HG02763 (cell line): ENCODE data around the gene CCM2.
A peak's percentile ranks its signal among the peaks of the same experiment; 100 is the strongest.
"Not testable (repeated sequence)": the region's sequence is repeated elsewhere in the genome, so short reads cannot be mapped to it uniquely, and the experiment has no call there.

Source experiments
- ATAC-seq: cut with Tn5 transposase; IDR thresholded peaks from one replicate; pipeline ENCODE4 v1.9.1; 2021; ENCODE audit warnings: mild to moderate bottlenecking, moderate library complexity; ENCODE audit not compliant: unreplicated experiment

The CCM2 gene

GRCh38 chr7:44980393-44981034 is 19.5 kb upstream of the CCM2 start:
- ATAC-seq = peak; percentile 51

DNA sequence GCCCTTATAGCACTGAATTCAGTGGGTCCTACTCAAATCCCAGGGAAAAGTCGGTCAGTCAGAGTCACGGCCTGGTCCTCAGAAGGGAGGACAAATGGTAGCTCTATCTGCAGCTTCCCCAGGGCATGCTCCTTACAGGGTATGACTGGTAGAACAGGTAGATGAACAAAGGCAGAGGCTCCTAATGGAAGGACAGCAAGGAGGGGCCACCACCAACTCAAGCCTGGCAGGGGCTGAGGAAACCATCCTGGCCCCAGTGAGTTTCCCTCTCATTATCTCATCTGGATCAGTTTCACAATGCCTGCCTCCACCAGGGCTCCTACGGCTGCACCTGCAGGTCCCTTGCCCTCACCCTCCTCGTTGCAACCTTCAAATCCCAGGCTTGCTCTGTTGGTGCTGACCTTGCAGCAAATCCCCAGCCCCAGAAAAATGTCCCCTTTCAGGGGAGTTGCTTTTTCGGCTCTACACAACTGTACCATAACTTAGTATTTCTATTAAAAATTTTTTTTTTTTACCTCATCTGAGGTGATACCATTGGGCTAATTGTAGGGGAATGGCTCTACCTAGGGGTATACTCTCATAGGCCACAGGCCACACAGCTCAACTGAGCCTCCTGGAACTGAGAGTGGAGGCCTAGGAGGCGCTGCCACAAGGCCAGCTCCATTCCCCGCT is 18.8 kb upstream of the CCM2 start:
- no peak for ATAC-seq

- no peak for ATAC-seq
These were observed 17.5 kb upstream of the CCM2 start for GRCh38 chr7:44982535-44982923.

DNA sequence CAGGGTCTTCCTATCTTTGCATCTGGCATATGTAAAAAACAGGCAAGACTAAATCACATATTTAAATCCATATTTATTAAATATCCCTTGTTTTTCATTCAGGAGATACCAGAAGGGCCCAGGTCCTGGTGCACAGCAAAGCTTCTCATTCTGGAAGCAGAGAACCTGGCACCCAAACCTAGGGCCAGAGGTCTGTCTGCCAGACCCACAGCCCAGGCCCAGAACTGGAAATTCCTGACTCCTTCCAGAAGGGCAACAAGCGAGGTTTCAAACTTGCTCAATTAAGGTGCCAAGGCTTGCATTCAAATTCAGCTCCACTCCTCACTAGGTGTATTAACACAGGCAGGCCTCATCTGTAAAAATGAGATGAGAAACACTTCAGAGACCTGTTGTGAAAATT is 17.0 kb upstream of the CCM2 start:
- no peak for ATAC-seq

DNA sequence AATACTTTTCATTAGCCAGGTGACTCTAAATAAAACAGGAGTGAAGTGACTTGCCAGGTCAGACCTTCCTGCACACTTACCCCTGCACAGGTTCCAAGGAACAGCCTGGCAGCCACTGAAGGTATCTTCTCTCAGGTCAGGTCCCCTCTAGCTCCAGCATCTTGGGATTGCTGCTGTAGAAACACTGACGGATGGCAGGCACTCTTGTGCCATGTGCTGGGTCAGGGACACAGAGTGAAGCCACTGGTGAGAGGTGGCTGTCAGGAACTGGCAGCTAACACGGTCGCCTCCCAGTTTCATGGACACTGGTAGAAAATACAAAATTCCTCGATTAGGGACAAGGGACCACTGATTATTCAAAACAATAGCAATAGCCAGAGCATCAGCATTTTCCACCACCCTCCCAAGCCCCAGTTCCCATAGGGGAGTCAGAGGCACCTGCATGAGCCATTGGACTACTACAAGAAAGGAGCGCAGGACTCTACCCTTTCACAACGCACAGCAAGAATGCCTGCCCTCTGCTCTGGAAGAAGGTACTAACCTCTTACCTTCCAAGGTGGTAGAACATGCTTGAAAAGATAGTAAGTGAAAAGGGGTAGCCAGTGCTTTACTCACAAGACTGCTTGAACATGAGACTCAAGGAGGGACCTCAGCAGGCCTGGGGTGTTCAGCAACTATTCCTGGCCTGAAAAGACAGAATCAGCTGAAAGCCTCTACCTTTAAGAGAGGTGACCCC is 16.1 kb upstream of the CCM2 start:
- ATAC-seq = no peak

DNA sequence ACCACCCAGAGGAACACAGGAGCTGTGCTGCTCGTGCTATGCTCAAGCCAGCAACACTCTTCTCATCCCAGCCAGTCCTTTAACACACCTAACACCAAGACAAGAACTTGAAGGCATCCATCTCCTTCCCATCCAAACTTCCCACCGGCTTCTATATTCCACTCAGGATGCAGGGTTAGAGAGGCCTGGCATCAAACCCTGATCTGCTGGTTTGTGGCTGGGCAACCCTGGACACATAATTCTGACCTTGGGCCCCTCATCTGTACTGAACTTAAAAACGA is 15.6 kb upstream of the CCM2 start:
- no peak for ATAC-seq

DNA sequence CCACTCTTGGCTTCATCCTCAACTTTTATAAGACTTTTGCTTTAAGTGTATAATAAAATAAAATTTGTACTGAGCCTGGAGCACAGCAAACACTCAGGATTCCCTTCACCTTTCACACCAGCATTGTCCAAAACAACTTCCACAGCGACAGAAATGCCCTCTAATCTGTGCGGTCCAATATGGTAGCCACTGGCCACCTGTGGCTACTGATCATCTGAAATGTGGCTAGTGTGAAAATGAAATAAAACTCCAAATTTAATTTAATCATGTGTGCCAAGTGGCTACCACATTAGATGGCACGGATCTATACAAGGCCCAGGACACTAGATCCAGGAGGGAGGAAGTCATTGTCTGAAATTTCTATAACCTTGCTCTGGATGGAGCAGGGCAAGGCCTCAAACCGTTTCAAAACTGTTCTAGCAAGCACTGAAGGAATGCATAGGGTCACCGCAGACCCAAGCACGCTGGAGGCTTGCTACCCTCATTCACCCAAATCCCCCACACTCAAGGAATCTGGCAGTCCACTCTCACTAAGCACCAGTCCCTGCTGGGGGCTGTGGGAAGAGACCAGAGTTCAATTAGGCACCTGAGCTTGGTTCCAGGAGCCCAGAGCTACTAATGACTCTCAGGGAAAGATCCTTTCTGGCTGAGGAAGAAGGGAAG is 14.8 kb upstream of the CCM2 start:
- no peak for ATAC-seq

- ATAC-seq = no peak
These were observed 14.1 kb upstream of the CCM2 start for GRCh38 chr7:44985900-44986217.

GRCh38 chr7:44986218-44987053 is 13.6 kb upstream of the CCM2 start:
- peak; percentile 95 for ATAC-seq

DNA sequence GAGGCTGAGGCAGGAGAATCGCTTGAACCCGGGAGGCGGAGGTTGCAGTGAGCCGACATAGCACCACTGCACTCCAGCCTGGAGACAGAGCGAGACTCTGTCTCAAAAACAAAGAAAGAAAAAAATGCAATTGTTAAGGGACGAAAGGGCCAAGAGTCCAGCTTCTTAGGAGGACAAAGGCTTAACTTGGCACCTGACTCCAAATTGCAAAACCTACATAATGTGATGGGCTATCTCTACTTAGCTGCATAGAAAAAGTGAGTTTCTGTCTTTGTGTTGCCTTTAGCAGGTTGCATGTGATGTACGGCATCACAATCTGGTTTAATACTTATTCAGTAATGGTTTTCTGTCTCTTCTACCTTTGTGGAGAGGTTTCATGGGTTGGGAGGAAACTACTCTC is 12.5 kb upstream of the CCM2 start:
- ATAC-seq = no peak

- no peak for ATAC-seq
These were observed 12.0 kb upstream of the CCM2 start for GRCh38 chr7:44987996-44988395.

DNA sequence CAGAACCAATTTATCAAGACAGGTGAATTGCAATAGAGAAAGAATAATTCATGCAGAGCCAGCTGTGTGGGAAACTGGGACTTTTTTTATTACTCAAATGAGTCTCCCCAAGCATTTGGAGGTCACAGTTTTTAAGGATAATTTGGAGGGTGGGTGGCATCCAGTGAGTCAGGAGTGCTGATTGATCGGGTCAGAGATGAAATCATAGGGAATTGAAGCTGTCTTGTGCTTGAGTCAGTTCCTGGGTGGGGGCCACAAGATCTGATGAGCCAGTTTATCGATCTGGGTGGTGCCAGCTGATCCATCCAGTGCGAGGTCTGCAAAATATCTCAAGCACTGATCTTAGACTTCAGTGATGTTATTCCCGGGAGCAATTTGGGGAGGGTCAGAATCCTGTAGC is 11.3 kb upstream of the CCM2 start:
- no peak for ATAC-seq

GRCh38 chr7:44989132-44989531 is 10.9 kb upstream of the CCM2 start:
- no peak for ATAC-seq

GRCh38 chr7:44990109-44991023 is 9.6 kb upstream of the CCM2 start:
- ATAC-seq = no peak

DNA sequence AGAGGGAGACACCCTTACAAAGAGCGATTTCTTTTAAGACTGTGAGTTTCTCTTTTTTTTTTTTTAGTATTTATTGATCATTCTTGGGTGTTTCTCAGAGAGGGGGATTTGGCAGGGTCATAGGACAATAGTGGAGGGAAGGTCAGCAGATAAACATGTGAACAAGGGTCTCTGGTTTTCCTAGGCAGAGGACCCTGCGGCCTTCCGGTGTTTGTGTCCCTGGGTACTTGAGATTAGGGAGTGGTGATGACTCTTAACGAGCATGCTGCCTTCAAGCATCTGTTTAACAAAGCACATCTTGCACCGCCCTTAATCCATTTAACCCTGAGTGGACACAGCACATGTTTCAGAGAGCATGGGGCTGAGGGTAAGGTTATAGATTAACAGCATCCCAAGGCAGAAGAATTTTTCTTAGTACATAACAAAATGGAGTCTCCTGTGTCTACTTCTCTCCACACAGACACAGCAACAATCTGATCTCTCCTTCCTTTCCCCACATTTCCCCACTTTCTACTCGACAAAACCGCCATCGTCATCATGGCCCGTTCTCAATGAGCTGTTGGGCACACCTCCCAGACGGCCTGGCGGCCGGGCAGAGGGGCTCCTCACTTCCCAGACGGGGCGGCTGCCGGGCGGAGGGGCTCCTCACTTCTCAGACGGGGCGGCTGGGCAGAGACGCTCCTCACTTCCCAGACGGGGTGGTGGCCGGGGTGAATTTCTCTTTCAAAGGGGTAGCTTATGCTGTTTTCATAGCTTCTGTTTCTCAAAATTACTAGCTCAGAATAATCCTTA is 7.8 kb upstream of the CCM2 start:
- ATAC-seq = not testable (repeated sequence)

DNA sequence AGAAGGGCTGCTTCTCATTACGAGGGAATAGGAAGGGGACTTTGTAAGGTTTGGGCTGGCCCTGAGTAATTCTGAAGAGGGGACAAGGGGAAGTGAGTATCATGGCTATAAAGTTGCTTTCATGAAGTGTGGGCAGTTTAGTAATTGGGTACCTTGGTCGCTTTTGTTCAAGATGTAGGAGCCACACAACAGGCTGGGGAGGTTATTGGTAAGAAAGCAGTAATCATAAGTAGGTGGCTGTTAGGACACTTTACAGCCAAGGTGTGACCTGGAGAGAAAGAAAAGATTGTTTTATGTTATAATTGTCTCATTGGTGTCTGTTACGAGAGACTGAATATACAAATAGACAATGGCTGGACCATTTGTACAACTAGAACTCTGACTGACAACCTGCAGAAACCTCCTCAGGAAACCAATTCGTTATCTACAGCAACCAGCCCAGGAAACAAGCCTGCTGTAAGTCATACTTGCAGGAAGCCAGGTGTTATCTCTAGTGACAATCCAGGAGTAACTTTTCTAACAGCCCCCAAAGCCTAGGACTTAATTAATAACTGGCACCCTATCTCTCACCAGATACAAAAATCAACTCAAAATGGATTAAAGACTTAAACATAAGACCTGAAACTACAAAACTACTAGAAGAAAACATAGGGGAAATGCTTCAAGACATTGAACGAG is 5.0 kb upstream of the CCM2 start:
- ATAC-seq = no peak

DNA sequence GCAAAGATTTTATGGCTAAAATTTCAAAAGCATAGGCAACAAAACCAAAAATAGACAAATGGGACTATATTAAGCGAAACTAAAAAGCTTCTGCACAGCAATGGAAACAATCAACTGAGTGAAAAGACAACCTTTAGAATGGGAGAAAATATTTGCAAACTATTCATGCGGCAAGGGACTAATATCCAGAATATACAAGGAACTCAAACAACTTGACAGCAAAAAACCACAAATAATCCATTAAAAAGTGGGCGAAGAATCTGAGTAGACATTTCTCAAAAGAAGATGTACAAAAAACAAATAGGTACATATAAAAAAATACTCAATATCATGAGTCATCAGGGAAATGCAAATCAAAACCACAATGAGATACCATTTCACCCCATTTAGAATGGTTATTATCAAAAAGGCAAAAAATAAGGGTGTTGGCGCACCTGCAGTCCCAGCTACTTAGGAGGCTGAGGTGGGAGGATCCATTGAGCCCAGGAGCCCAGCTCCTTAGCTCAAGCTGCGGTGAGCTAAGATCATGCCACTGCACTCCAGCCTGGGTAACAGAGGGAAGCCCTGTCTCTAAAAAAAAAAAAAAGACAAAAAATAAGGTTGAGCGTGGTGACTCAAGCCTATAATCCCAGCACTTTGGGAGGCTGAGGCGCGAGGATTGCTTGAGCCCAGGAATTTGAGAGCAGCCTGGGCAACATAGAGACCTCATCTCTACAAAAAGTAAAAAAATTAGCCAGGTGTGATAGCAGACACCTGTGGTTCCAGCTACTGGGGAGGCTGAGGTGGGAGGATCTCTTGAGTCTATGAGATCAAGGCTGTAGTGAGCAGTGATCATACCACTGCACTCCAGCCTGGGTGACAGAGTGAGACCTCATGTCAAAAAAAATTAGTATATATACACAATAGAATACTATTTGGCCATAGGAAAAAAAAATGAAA is 4.2 kb upstream of the CCM2 start:
- peak; percentile 17 for ATAC-seq
